GM12865 (cell line): ENCODE results near the gene RPL36.

Experiments used
- DNase-seq: peaks from one replicate; pipeline ENCODE4 v3.0.0; 2010; ENCODE audit warnings: low read depth
- H3K4me3 ChIP-seq: 2 replicates; pipeline ENCODE4 v1.5.1; 2011; ENCODE audit warnings: mild to moderate bottlenecking, low read depth, low read length, control low read depth
- TF ChIP-seq, protein P1 (sequence below): IDR thresholded peaks from 2 replicates; pipeline ENCODE4 v1.5.1; 2011; ENCODE audit warnings: low read length, control low read depth, low read depth, inconsistent platforms; ENCODE audit not compliant: insufficient read depth; ENCODE audit errors: missing control alignments

Gene RPL36

DNA sequence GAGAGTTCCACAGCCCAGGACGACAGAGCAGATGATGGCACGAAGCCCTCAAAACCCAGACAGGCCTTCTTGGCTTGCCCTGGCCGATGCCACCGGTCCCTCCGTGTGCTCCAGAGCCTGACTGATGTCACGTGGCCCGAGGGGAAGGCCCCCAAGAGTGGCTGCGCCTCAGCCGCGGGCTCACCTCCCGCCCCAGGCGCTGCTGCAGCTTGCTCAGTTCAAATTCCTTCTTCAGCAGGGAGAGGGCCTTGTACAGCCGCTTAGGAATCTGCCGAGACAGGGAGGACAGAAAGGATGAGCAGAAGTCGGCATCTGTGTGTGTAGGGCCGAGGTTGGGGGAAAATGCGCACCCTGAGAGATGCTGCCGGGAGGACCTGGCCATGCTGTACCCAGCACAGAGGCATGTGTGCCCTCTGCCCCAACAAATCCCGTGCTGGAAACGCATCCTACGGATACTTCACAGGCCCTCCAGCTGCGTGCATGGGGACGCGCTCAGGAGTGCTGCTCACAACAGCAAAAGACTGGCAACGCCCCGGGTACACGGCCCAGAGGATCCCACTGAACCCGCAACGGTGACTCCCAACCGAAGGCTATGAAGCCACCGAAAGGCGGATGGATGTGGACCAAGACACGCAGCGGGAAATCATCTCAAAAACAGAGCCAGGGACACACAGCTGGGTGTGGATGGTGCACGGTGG is 16.9 kb downstream of the RPL36 start:
- no peak for DNase-seq

DNA sequence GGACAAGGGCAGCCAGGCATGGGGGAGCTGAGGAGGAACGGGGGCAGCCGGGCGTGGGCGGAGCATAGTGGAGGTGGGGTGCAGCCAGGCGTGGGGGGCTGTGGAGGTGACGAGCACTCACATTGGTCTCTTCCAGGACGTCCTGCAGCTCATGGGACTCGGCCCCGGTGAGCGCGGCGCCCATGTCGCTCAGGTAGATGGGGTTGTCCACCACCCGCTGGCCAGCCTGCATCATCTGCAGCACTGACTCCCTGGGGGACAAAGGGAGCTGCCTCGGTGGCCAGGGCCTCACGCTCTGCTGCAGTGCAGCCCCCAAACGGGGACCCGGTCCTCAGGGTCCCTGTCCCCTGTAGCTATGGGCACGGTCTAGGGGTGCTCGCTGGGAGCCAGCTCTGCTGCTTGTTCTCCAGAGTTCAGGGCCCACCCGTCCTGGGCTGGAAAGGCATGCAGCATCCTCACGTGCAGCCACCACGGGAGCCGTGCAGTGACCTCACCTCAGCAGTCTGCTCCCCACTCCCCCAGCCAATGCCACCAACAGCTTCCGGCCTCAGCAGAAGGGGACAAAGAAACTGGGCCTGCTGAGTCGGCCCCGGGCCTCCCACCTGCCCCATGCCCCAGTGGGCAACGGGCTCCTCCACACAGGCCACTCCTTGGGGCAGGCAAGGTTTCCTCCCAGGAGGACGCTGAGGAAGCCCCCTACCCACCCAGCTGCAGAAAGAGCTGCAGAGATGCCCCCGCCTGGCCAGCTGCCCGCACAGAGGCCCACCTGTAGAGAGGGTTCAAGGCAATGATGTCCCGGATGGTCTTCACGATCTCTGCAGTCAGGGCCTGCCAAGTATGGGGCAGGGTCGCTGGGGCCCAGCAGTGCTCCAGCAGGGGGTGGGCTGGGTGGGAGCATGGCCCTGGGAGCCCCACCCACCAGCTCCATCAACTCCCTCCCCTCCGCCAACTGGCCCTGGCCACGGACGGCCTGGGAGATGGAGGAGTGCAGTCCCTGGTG is 17.8 kb downstream of the RPL36 start:
- no peak overlapping the region for H3K4me3 ChIP-seq
- DNase-seq = no peak
- TF ChIP-seq, protein P1, sequence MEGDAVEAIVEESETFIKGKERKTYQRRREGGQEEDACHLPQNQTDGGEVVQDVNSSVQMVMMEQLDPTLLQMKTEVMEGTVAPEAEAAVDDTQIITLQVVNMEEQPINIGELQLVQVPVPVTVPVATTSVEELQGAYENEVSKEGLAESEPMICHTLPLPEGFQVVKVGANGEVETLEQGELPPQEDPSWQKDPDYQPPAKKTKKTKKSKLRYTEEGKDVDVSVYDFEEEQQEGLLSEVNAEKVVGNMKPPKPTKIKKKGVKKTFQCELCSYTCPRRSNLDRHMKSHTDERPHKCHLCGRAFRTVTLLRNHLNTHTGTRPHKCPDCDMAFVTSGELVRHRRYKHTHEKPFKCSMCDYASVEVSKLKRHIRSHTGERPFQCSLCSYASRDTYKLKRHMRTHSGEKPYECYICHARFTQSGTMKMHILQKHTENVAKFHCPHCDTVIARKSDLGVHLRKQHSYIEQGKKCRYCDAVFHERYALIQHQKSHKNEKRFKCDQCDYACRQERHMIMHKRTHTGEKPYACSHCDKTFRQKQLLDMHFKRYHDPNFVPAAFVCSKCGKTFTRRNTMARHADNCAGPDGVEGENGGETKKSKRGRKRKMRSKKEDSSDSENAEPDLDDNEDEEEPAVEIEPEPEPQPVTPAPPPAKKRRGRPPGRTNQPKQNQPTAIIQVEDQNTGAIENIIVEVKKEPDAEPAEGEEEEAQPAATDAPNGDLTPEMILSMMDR = no peak

More for the DNA sequence above, 16.9 kb downstream of the RPL36 start:
- no peak overlapping the region for H3K4me3 ChIP-seq
- TF ChIP-seq, protein P1 = no peak

DNA sequence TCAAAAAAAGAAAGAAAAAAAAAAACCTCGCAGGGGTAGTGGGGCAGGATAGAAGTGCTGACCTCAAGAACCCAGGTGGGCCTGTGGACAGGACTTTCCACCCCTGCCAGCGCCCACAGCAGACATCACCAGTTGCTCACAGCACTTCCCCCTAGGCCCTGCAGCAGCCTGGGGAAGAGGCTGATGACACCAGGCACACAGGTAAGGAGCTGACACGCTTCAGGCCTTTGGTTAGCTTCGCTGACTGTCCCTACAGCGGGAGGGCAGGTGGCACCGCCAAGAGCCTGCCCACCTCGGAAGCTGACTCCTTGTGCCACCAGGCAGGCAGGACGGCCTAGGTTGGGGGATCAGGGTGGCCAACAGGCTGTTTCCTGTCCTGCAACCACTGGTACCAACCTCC is 20.9 kb downstream of the RPL36 start:
- H3K4me3 ChIP-seq = no peak overlapping the region
- no peak for DNase-seq
- TF ChIP-seq, protein P1 = no peak

DNA sequence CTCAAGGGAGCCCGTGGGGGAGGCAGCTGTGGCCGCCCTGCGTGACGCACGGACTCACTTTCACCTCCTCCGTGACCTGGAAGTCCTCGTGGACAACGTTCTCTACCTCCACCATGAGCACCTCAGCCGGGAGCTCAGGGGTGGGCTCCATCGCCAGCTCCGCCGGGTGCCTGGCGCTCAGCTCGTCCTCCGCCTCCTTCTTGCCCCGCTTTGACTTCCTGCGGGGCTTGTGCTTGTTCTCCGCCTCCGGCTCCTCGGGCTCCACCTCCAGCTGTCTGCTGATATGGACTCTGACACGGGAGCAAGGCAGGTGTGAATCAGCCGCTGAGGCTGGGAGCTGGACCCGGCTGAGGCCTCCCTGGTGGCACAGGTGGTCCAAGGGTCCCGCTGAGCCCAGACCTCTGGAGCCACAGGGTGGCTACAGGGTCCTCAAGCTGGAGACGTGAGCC is 21.6 kb downstream of the RPL36 start:
- no peak for DNase-seq
- H3K4me3 ChIP-seq = no peak overlapping the region
- TF ChIP-seq, protein P1 = no peak

DNA sequence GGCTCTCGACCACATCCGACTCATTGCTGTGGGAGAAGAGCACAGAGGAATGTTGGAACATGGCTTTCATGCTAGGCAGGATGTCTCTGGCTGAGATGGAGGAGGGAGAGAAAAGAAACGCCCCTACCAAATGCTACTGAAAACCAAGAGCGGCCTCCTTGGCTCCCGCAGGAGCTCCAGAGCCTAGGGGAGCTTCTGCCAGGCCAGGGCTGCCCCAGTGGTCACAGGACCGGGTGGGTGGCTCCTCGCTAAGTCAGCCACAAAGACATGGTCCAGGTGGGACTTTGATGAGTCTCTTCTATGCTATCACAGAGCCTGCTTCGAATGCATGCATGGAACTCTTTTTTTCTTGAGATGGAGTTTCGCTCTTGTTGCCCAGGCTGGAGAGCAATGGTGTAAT is 23.1 kb downstream of the RPL36 start:
- no peak overlapping the region for H3K4me3 ChIP-seq
- DNase-seq = no peak
- TF ChIP-seq, protein P1 = no peak

DNA sequence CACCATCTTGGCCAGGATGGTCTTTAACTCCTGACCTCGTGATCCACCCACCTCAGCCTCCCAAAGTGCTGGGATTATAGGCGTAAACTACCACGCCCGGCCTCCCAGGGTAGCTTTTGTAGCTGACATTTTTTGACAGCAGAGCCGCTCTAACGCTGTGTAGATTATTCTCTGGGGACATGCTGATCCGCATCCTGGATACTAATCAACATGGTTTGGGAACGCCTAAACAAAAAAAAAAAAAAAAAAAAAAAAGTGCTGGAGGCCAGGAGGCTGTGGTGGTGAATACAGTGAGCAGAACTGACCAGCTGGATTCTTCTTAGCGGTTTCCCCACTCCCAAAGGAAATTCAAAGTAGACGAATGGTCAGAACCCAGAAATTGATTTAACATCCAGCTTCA is 24.7 kb downstream of the RPL36 start:
- H3K4me3 ChIP-seq = no peak overlapping the region
- no peak for DNase-seq
- TF ChIP-seq, protein P1 = no peak
